Measurements from ENCODE around the gene RAB38. TPM values are rescaled to one million over a fixed set of nuclear protein-coding genes. Genes with fewer than 3 reads are reported as not detected.
A peak's percentile ranks its signal among the peaks of the same experiment; 100 is the strongest.

RAB38 gene
- total RNA-seq, 1 donor = 1.2 TPM

GRCh38 chr11:88087337-88087736 lies 87.9 kb downstream of the RAB38 start:
- DNase-seq (ENCODE audit: low read depth) = no peak
- TF ChIP-seq CTCF (IDR thresholded peaks at IDR 0.05; ENCODE audit: insufficient read depth, low read length) = no peak
- no peak overlapping the region for H3K4me3 ChIP-seq (ENCODE audit: low read depth, low read length)

- TF ChIP-seq CTCF (IDR thresholded peaks at IDR 0.05; ENCODE audit: insufficient read depth, low read length) = no peak
- no peak overlapping the region for H3K4me3 ChIP-seq (ENCODE audit: low read depth, low read length)
- DNase-seq (ENCODE audit: low read depth) = peak; percentile 2
These were observed 88.9 kb downstream of the RAB38 start for GRCh38 chr11:88086297-88086696.

GRCh38 chr11:88070437-88070836 lies 104.8 kb downstream of the RAB38 start:
- no peak for DNase-seq (ENCODE audit: low read depth)
- H3K4me3 ChIP-seq (ENCODE audit: low read depth, low read length) = no peak overlapping the region
- TF ChIP-seq CTCF (IDR thresholded peaks at IDR 0.05; ENCODE audit: insufficient read depth, low read length) = no peak

- no peak for DNase-seq (ENCODE audit: low read depth)
- H3K4me3 ChIP-seq (ENCODE audit: low read depth, low read length) = no peak overlapping the region
- no peak for TF ChIP-seq CTCF (IDR thresholded peaks at IDR 0.05; ENCODE audit: insufficient read depth, low read length)
These were observed 106.2 kb downstream of the RAB38 start for GRCh38 chr11:88068848-88069554.

GRCh38 chr11:88066090-88066489 lies 109.2 kb downstream of the RAB38 start:
- no peak for TF ChIP-seq CTCF (IDR thresholded peaks at IDR 0.05; ENCODE audit: insufficient read depth, low read length)
- no peak overlapping the region for H3K4me3 ChIP-seq (ENCODE audit: low read depth, low read length)
- no peak for DNase-seq (ENCODE audit: low read depth)

GRCh38 chr11:88064097-88064705 lies 111.0 kb downstream of the RAB38 start:
- H3K4me3 ChIP-seq (ENCODE audit: low read depth, low read length) = no peak overlapping the region
- TF ChIP-seq CTCF (IDR thresholded peaks at IDR 0.05; ENCODE audit: insufficient read depth, low read length) = no peak
- DNase-seq (ENCODE audit: low read depth) = no peak

Small RNA genes within 50 kb of the gene (small RNA-seq; reads per million reads assigned to genes)
- gene MIR3166 = not detected
- gene RF00019 = not detected

Other genes with a start within 250 kb of the RAB38 start
- gene CTSC, start 162.3 kb upstream of the RAB38 start, total RNA-seq (ENCODE audit: low replicate concordance) = 20.5 and 69.1 TPM in 2 replicates